H9 (cell line): ENCODE results near the gene PACS1. TPM values are rescaled to one million over a fixed set of nuclear protein-coding genes. Genes with fewer than 3 reads are reported as not detected.

Experiments
- DNase-seq: peaks from one replicate; pipeline ENCODE4 v3.0.0-alpha.2; 2017
- H2AFZ ChIP-seq: one replicate; pipeline ENCODE4 v1.6.1; 2013; ENCODE audit warnings: mild to moderate bottlenecking, low read length, control low read depth, moderate library complexity
- H2AK5ac ChIP-seq: 2 replicates; pipeline ENCODE4 v1.6.1; 2013; ENCODE audit warnings: low read length, control low read depth, mixed read lengths; ENCODE audit not compliant: insufficient read length
- H2BK120ac ChIP-seq: one replicate; pipeline ENCODE4 v1.6.1; 2013; ENCODE audit warnings: low read depth, mild to moderate bottlenecking, low read length, control low read depth, inconsistent platforms; ENCODE audit not compliant: poor library complexity, severe bottlenecking
- H2BK12ac ChIP-seq: 2 replicates; pipeline ENCODE4 v1.6.1; 2013; ENCODE audit warnings: low read length, control low read depth, mixed read lengths, low read depth; ENCODE audit not compliant: insufficient read length
- H2BK15ac ChIP-seq: 2 replicates; pipeline ENCODE4 v1.6.1; 2013; ENCODE audit warnings: low read depth, low read length, control low read depth
- H2BK20ac ChIP-seq: one replicate; pipeline ENCODE4 v1.6.1; 2013; ENCODE audit warnings: low read depth, mild to moderate bottlenecking, low read length, control low read depth, inconsistent platforms; ENCODE audit not compliant: poor library complexity, severe bottlenecking
- H2BK5ac ChIP-seq: 2 replicates; pipeline ENCODE4 v1.6.1; 2013; ENCODE audit warnings: low read length, control low read depth, mixed read lengths; ENCODE audit not compliant: insufficient read length
- H3K14ac ChIP-seq: 2 replicates; pipeline ENCODE4 v1.6.1; 2013; ENCODE audit warnings: low read length, control low read depth; ENCODE audit not compliant: insufficient read depth
- H3K18ac ChIP-seq: 2 replicates; pipeline ENCODE4 v1.6.1; 2013; ENCODE audit warnings: low read depth, mild to moderate bottlenecking, mixed read lengths, low read length, control low read depth; ENCODE audit not compliant: insufficient read length
- H3K23ac ChIP-seq: 2 replicates; pipeline ENCODE4 v1.6.1; 2013; ENCODE audit warnings: low read length, control low read depth, mixed read lengths, low read depth; ENCODE audit not compliant: insufficient read length
- H3K23me2 ChIP-seq: 2 replicates; pipeline ENCODE4 v1.6.1; 2013; ENCODE audit warnings: low read depth, mild to moderate bottlenecking, mixed read lengths, low read length, control low read depth; ENCODE audit not compliant: insufficient read length, poor library complexity, severe bottlenecking
- H3K27ac ChIP-seq: 2 replicates; pipeline ENCODE4 v1.5.1; 2013; ENCODE audit warnings: low read length, control low read depth, mixed read lengths, low read depth; ENCODE audit not compliant: insufficient read length
- H3K27me3 ChIP-seq: 2 replicates; pipeline ENCODE4 v1.6.1; 2013; ENCODE audit warnings: low read length, control low read depth, inconsistent platforms; ENCODE audit not compliant: insufficient read depth
- H3K4ac ChIP-seq: 2 replicates; pipeline ENCODE4 v1.6.1; 2013; ENCODE audit warnings: low read depth, mild to moderate bottlenecking, control low read depth, inconsistent platforms, low read length, moderate library complexity
- H3K4me1 ChIP-seq: 2 replicates; pipeline ENCODE4 v1.6.1; 2013; ENCODE audit warnings: low read length, control low read depth, inconsistent platforms; ENCODE audit not compliant: insufficient read depth
- H3K4me2 ChIP-seq: 2 replicates; pipeline ENCODE4 v1.6.1; 2013; ENCODE audit warnings: low read length, control low read depth, mixed read lengths; ENCODE audit not compliant: insufficient read length, insufficient read depth
- H3K56ac ChIP-seq: 2 replicates; pipeline ENCODE4 v1.6.1; 2013; ENCODE audit warnings: low read depth, mild to moderate bottlenecking, mixed read lengths, low read length, control low read depth; ENCODE audit not compliant: insufficient read length
- H3K79me1 ChIP-seq: 2 replicates; pipeline ENCODE4 v1.6.1; 2013; ENCODE audit warnings: low read depth, mild to moderate bottlenecking, moderate library complexity, low read length, control low read depth, inconsistent platforms; ENCODE audit not compliant: insufficient read depth, poor library complexity, severe bottlenecking
- H3K79me2 ChIP-seq: 2 replicates; pipeline ENCODE4 v1.6.1; 2013; ENCODE audit warnings: low read length, control low read depth, inconsistent platforms; ENCODE audit not compliant: insufficient read depth
- H3K9ac ChIP-seq: 2 replicates; pipeline ENCODE4 v1.6.1; 2013; ENCODE audit warnings: low read length, control low read depth, mixed read lengths; ENCODE audit not compliant: insufficient read length; ENCODE audit errors: extremely low read depth
- H3K9me3 ChIP-seq: one replicate; pipeline ENCODE4 v1.6.1; 2013; ENCODE audit warnings: low read depth, low read length, inconsistent platforms; ENCODE audit not compliant: control insufficient read depth
- H3T11ph ChIP-seq: one replicate; pipeline ENCODE4 v1.6.1; 2013; ENCODE audit warnings: mild to moderate bottlenecking, low read length, control low read depth, inconsistent platforms
- H4K20me1 ChIP-seq: one replicate; pipeline ENCODE4 v1.6.1; 2013; ENCODE audit not compliant: control insufficient read depth, insufficient read length, insufficient read depth
- H4K5ac ChIP-seq: 2 replicates; pipeline ENCODE4 v1.6.1; 2013; ENCODE audit warnings: low read depth, mild to moderate bottlenecking, mixed read lengths, low read length, control low read depth; ENCODE audit not compliant: insufficient read length
- H4K8ac ChIP-seq: replicated peaks from 2 replicates; pipeline ENCODE4 v1.6.1; 2013; ENCODE audit warnings: low read length, control low read depth, mixed read lengths, low read depth; ENCODE audit not compliant: insufficient read length
- H4K91ac ChIP-seq: 2 replicates; pipeline ENCODE4 v1.6.1; 2013; ENCODE audit warnings: low read depth, mild to moderate bottlenecking, moderate library complexity, mixed read lengths, low read length, control low read depth; ENCODE audit not compliant: insufficient read length
- H3K27ac Mint-ChIP-seq, 3 experiments: 2 replicates in 2 of 3; 3 replicates in 1 of 3; pipeline ENCODE4 v1.8.0; 2020 to 2021; ENCODE audit warnings: mixed read lengths in 3 of 3, mild to moderate bottlenecking in 1 of 3, moderate library complexity in 1 of 3
- H3K27me3 Mint-ChIP-seq: 2 replicates; pipeline ENCODE4 v1.8.0; 2021; ENCODE audit warnings: low read depth, mild to moderate bottlenecking, moderate library complexity, mixed read lengths
- H3K36me3 Mint-ChIP-seq, 3 experiments: 2 replicates in 2 of 3; 3 replicates in 1 of 3; pipeline ENCODE4 v1.8.0; 2020 to 2021; ENCODE audit warnings: low read depth in 3 of 3, mixed read lengths in 3 of 3; ENCODE audit not compliant: insufficient read depth in 1 of 3
- H3K4me1 Mint-ChIP-seq, 2 experiments: 2 replicates each; pipeline ENCODE4 v1.8.0; 2020; ENCODE audit warnings: mixed read lengths in 2 of 2
- H3K4me3 Mint-ChIP-seq, 2 experiments: 2 replicates in 1 of 2; 3 replicates in 1 of 2; pipeline ENCODE4 v1.8.0; 2020 to 2021; ENCODE audit warnings: mild to moderate bottlenecking in 2 of 2, mixed read lengths in 2 of 2, moderate library complexity in 1 of 2
- H3K9me3 Mint-ChIP-seq, 2 experiments: 2 replicates in 1 of 2; 3 replicates in 1 of 2; pipeline ENCODE4 v1.8.0; 2020; ENCODE audit warnings: mild to moderate bottlenecking in 2 of 2, mixed read lengths in 2 of 2, moderate library complexity in 1 of 2
- WGBS: extraction: QIAGEN DNeasy Blood & Tissue Kit; methylation state at CpG from one replicate; pipeline ENCODE4 v1.1.7; 2013; ENCODE audit warnings: missing lambda C conversion rate, low lambda C conversion rate, mixed read lengths; ENCODE audit not compliant: insufficient read length; ENCODE audit errors: extremely low coverage; 5-methylcytosine and 5-hydroxymethylcytosine counted together
- total RNA-seq: library from RNA; stranded (reverse); gene quantifications from 2 replicates; pipeline ENCODE4 v1.2.1, GENCODE V29; 2021
- TF ChIP-seq, protein P1 (sequence below): fragments of 200-600 bp; sonication (generic); conservative IDR thresholded peaks from 3 replicates; pipeline ENCODE4 v1.8.0; 2021; ENCODE audit warnings: antibody characterized with exemption, mild to moderate bottlenecking

Gene PACS1
- total RNA-seq, 1 experiment from 2014 or later = 35.5 TPM

DNA sequence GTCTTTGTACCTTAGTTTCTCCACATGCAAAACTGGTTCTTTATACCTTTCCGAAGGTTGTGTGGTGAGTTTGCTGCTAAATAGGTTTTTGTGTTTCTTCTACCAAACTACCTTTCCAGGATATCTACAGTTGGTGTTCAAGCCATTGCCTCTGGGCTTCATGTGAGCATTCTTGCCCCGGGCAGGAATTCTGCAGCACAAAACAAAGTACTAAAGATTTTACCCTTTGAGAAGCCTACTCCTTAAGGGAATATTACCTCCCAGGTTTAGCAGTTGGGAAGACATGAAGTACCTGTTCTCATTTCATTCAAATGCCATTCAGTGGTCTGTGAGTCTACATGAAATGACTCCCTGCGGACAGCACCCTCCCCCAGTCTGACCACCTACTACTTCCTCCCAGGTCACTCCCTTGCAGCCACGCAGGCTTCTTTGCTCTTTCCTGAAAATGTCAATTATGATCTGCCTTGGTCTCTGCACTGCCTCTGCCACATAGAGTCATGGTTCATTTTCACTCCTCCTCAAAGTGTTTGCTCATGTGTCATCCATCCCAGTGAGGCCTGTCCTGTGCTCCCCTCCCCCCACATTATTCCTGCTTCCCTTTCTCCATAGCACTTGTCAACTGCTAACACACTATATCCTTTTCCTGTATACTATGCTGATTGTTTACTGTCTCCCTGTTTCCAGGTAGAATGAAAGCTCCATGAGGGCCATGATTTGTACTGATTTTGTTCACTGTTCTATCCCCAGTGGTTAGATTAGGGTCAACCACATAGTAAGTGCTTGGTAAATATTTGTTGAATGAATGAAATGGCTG, 36.9 kb downstream of the PACS1 start:
- H3K4me1 ChIP-seq = peaks cover 4% of the 10 kb centered on the region; the same call in 1 of the 2 replicates
- H4K91ac ChIP-seq = no peak overlapping the region
- H3K4me2 ChIP-seq = no peak overlapping the region
- H3K4me3 Mint-ChIP-seq = no peak overlapping the region; a peak in 1 of 5 replicates
- H3K79me1 ChIP-seq = no peaks in the 10 kb centered on the region
- H2AFZ ChIP-seq = no peak overlapping the region
- no peak overlapping the region for H3K56ac ChIP-seq
- H3K23me2 ChIP-seq = no peaks in the 10 kb centered on the region
- H3T11ph ChIP-seq = no peak overlapping the region
- H2BK120ac ChIP-seq = no peak overlapping the region
- no peak overlapping the region for H2BK5ac ChIP-seq
- H3K36me3 Mint-ChIP-seq = no peaks in the 10 kb centered on the region
- no CpG with 5 or more reads among the region's 4 CpGs for WGBS
- no peak overlapping the region for H2BK12ac ChIP-seq
- H2AK5ac ChIP-seq = no peak overlapping the region
- peaks cover 20 to 21% of the 10 kb centered on the region in 2 experiments for H3K4me1 Mint-ChIP-seq
- no peaks in the 10 kb centered on the region for H3K9me3 Mint-ChIP-seq
- H3K27ac Mint-ChIP-seq = peak overlapping the region in 1 of 3 experiments; percentile 53; a peak in 2 of 7 replicates
- H3K4ac ChIP-seq = no peak overlapping the region
- H3K9me3 ChIP-seq = no peaks in the 10 kb centered on the region
- no peaks in the 10 kb centered on the region for H3K79me2 ChIP-seq
- no peak overlapping the region for H3K9ac ChIP-seq
- no peak overlapping the region for H2BK20ac ChIP-seq
- DNase-seq = no peak
- no peak overlapping the region for H3K14ac ChIP-seq
- H4K20me1 ChIP-seq = no peaks in the 10 kb centered on the region
- no peaks in the 10 kb centered on the region for H3K27me3 Mint-ChIP-seq
- TF ChIP-seq, protein P1, sequence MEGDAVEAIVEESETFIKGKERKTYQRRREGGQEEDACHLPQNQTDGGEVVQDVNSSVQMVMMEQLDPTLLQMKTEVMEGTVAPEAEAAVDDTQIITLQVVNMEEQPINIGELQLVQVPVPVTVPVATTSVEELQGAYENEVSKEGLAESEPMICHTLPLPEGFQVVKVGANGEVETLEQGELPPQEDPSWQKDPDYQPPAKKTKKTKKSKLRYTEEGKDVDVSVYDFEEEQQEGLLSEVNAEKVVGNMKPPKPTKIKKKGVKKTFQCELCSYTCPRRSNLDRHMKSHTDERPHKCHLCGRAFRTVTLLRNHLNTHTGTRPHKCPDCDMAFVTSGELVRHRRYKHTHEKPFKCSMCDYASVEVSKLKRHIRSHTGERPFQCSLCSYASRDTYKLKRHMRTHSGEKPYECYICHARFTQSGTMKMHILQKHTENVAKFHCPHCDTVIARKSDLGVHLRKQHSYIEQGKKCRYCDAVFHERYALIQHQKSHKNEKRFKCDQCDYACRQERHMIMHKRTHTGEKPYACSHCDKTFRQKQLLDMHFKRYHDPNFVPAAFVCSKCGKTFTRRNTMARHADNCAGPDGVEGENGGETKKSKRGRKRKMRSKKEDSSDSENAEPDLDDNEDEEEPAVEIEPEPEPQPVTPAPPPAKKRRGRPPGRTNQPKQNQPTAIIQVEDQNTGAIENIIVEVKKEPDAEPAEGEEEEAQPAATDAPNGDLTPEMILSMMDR = no peak
- no peak overlapping the region for H2BK15ac ChIP-seq
- H4K5ac ChIP-seq = no peak overlapping the region
- no peak overlapping the region for H3K23ac ChIP-seq
- H3K27me3 ChIP-seq = no peaks in the 10 kb centered on the region
- no peak overlapping the region for H4K8ac ChIP-seq
- no peak overlapping the region for H3K18ac ChIP-seq
- H3K27ac ChIP-seq = no peak overlapping the region
